ENCODE data around the gene LINC00237.

The LINC00237 gene

GRCh38 chr20:21075471-21075870 lies 30.7 kb downstream of the LINC00237 start:
- H2AFZ ChIP-seq (ENCODE audit: low read length), result no peak overlapping the region
- H3K27ac ChIP-seq (ENCODE audit: low read length), result no peak overlapping the region

GRCh38 chr20:21074605-21075336 lies 31.4 kb downstream of the LINC00237 start:
- TF ChIP-seq EZH2phosphoT487 (IDR thresholded peaks at IDR 0.05; ENCODE audit: low read length), result no peak
- no peak for TF ChIP-seq CTCF (IDR thresholded peaks at IDR 0.05; ENCODE audit: low read length)
- no peak for TF ChIP-seq EZH2 (optimal IDR thresholded peaks at IDR 0.05; ENCODE audit: low read depth, low read length)
- H3K27me3 ChIP-seq (replicated peaks; ENCODE audit: insufficient read depth, low read length), result no peaks in the 10 kb centered on the region
- H2AFZ ChIP-seq (ENCODE audit: low read length), result no peak overlapping the region
- H3K79me2 ChIP-seq (ENCODE audit: low read length), result no peaks in the 10 kb centered on the region
- no peaks in the 10 kb centered on the region for H3K9me2 ChIP-seq (replicated peaks; ENCODE audit: insufficient read depth, low read length)
- no peaks in the 10 kb centered on the region for H3K36me3 ChIP-seq (replicated peaks; ENCODE audit: insufficient read depth, low read length)
- no peaks in the 10 kb centered on the region for H3F3A ChIP-seq (ENCODE audit: insufficient read depth, low read length)
- H3K9me3 ChIP-seq (replicated peaks; ENCODE audit: insufficient read depth, low read length), result no peaks in the 10 kb centered on the region
- no peak overlapping the region for H3K4me2 ChIP-seq (ENCODE audit: low read depth, low read length)
- H4K20me1 ChIP-seq (ENCODE audit: insufficient read depth, low read length), result no peaks in the 10 kb centered on the region
- H3K9ac ChIP-seq (ENCODE audit: low read length), result no peak overlapping the region
- H3K27ac ChIP-seq (ENCODE audit: low read length), result no peak overlapping the region
- DNase-seq, result no peak
- H3K4me3 ChIP-seq (ENCODE audit: low read length), result no peak overlapping the region
- H3K4me1 ChIP-seq (ENCODE audit: low read length), result no peaks in the 10 kb centered on the region

More at GRCh38 chr20:21075471-21075870, 30.7 kb downstream of the LINC00237 start:
- no peaks in the 10 kb centered on the region for H3F3A ChIP-seq (ENCODE audit: insufficient read depth, low read length)
- no peak overlapping the region for H3K4me2 ChIP-seq (ENCODE audit: low read depth, low read length)
- no peaks in the 10 kb centered on the region for H4K20me1 ChIP-seq (ENCODE audit: insufficient read depth, low read length)
- H3K79me2 ChIP-seq (ENCODE audit: low read length), result no peaks in the 10 kb centered on the region
- no peaks in the 10 kb centered on the region for H3K9me3 ChIP-seq (replicated peaks; ENCODE audit: insufficient read depth, low read length)
- H3K9ac ChIP-seq (ENCODE audit: low read length), result no peak overlapping the region
- H3K4me3 ChIP-seq (ENCODE audit: low read length), result no peak overlapping the region
- H3K27me3 ChIP-seq (replicated peaks; ENCODE audit: insufficient read depth, low read length), result no peaks in the 10 kb centered on the region
- no peak for TF ChIP-seq EZH2 (optimal IDR thresholded peaks at IDR 0.05; ENCODE audit: low read depth, low read length)
- TF ChIP-seq CTCF (IDR thresholded peaks at IDR 0.05; ENCODE audit: low read length), result no peak
- no peak for TF ChIP-seq EZH2phosphoT487 (IDR thresholded peaks at IDR 0.05; ENCODE audit: low read length)
- H3K9me2 ChIP-seq (replicated peaks; ENCODE audit: insufficient read depth, low read length), result no peaks in the 10 kb centered on the region
- H3K4me1 ChIP-seq (ENCODE audit: low read length), result no peaks in the 10 kb centered on the region
- H3K36me3 ChIP-seq (replicated peaks; ENCODE audit: insufficient read depth, low read length), result no peaks in the 10 kb centered on the region
- DNase-seq, result no peak

GRCh38 chr20:21067255-21067654 lies 38.9 kb downstream of the LINC00237 start:
- no peak overlapping the region for H3K27ac ChIP-seq (ENCODE audit: low read length)
- H3K4me3 ChIP-seq (ENCODE audit: low read length), result no peak overlapping the region
- H3F3A ChIP-seq (ENCODE audit: insufficient read depth, low read length), result no peaks in the 10 kb centered on the region
- H3K4me2 ChIP-seq (ENCODE audit: low read depth, low read length), result no peak overlapping the region
- no peak overlapping the region for H3K9ac ChIP-seq (ENCODE audit: low read length)
- H3K36me3 ChIP-seq (replicated peaks; ENCODE audit: insufficient read depth, low read length), result no peaks in the 10 kb centered on the region
- H3K9me3 ChIP-seq (replicated peaks; ENCODE audit: insufficient read depth, low read length), result no peaks in the 10 kb centered on the region
- no peaks in the 10 kb centered on the region for H4K20me1 ChIP-seq (ENCODE audit: insufficient read depth, low read length)
- TF ChIP-seq CTCF (IDR thresholded peaks at IDR 0.05; ENCODE audit: low read length) (no peak), EZH2phosphoT487 (IDR thresholded peaks at IDR 0.05; ENCODE audit: low read length) (no peak), EZH2 (optimal IDR thresholded peaks at IDR 0.05; ENCODE audit: low read depth, low read length) (no peak)
- H2AFZ ChIP-seq (ENCODE audit: low read length), result no peak overlapping the region
- no peak for DNase-seq
- H3K9me2 ChIP-seq (replicated peaks; ENCODE audit: insufficient read depth, low read length), result no peaks in the 10 kb centered on the region
- no peaks in the 10 kb centered on the region for H3K4me1 ChIP-seq (ENCODE audit: low read length)
- no peaks in the 10 kb centered on the region for H3K27me3 ChIP-seq (replicated peaks; ENCODE audit: insufficient read depth, low read length)
- H3K79me2 ChIP-seq (ENCODE audit: low read length), result no peaks in the 10 kb centered on the region

Data from MM.1S (cell line).